M059J (cell line): ENCODE measurements around the gene NCCRP1. TPM values are rescaled to one million over a fixed set of nuclear protein-coding genes. Genes with fewer than 3 reads are reported as not detected.

ENCODE experiments used
- DNase-seq: peaks from one replicate; pipeline ENCODE4 v3.0.0-alpha.2; 2012; ENCODE audit warnings: low read depth
- total RNA-seq: library from RNA; depleted of rRNA; stranded (reverse); fragments of >200 nt; shearing (Covaris generic); gene quantifications from 2 replicates; pipeline ENCODE4 v1.2.3, GENCODE V29; 2014

NCCRP1 gene
- total RNA-seq, 1 experiment from 2014 or later: not detected

DNA sequence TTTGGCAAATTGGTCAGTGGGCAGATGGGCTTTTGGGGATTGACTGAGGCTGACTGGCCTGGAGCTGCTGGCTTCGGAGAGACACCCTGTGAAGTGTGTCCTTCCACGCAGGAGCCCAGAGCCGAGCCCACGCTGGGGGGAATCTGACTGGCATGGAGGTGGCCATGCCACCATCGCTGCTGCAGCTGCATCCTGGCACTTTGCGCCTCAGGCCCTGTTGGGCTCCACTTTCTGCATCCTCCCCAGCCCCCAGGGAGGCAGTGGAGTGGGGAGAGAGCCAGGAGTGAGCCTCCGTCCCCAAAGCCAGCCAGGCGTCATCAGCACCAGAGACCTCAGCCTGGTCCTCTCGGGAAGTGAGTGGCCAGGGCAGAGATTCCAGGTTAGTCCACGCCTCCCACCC, 17.0 kb upstream of the NCCRP1 start:
- no peak for DNase-seq

DNA sequence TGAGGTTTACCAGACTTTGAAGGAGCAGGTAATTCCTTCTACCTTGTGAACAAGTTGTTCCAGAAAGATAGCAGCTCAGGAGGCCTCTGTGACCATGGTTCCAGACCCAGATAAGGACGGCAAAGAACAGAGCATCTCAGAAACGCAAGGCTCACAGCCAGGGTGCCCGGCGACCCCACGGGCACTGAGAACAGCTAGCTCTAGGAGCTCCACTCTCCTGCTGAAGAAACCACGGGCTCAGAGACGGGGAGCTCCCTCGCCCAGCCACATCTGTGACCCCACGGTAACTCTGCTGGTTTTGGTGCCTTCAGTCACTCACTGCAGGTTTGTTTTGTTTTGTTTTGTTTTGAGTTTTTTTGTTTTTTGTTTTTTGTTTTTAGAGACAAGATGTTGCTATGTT, 16.0 kb upstream of the NCCRP1 start:
- no peak for DNase-seq

DNA sequence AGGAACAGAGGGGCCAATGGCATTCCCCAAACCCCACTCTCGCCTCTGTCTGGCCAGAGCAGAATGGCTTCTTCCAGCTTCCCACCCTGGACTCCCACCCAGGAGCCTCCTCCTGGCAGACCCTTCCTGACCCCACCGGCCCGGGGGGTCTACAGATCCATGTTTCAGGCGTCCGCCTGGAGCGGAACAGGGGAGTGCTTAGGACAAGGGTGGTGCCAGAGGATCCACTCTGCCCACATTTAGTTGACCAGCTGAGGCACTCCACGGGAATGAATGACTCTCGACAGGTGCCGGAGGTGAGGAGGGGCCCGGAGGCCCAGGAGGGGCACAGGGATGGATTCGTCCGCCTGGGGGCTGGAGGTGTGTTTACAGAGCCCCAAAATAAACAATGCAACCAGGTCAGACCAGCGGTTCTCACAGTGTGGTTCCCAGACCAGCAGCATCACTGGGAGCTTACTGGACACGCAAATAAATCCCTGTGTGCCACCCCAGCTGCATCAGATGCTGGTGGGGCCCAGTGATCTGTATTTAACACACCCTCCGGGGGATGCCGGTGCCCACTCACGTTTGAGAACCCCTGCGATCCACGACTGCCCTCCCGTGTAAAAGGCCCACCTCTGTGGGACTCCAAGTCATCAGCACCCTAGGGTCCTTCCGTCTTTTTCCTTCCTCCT, 15.1 kb upstream of the NCCRP1 start:
- no peak for DNase-seq

GRCh38 chr19:39182174-39182505, 14.6 kb upstream of the NCCRP1 start:
- no peak for DNase-seq

GRCh38 chr19:39183104-39183503, 13.7 kb upstream of the NCCRP1 start:
- no peak for DNase-seq

GRCh38 chr19:39186391-39186790, 10.4 kb upstream of the NCCRP1 start:
- DNase-seq: no peak

DNA sequence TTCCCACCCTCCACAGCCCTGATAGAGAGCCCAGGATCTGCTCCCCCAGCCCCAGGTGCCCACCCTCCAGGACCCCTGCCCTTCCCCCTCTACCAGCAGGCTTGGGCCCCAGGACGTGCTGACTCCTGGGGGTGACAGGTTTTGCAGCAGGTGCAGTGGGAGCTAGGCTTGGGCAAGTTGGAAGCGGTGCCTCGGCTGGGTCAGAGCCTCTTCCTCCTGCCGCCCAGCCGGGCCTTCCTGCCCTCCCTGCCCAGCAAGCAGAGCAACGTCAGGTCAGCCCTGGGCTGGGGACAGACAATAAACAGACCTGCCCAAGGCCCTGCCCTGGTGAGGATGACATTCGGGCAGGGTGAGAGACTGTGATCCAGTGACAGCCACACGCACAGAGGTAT, 9.2 kb upstream of the NCCRP1 start:
- no peak for DNase-seq

- DNase-seq: no peak
These were observed 7.8 kb upstream of the NCCRP1 start for GRCh38 chr19:39188960-39189359.

- no peak for DNase-seq
These were observed 6.0 kb upstream of the NCCRP1 start for GRCh38 chr19:39190768-39191167.

- peak; percentile 29 for DNase-seq
These were observed 3.9 kb upstream of the NCCRP1 start for GRCh38 chr19:39192846-39193245.

GRCh38 chr19:39193803-39194202, 3.0 kb upstream of the NCCRP1 start:
- DNase-seq: peak; percentile 19

- DNase-seq: peak; percentile 36
These were observed 1.8 kb upstream of the NCCRP1 start for GRCh38 chr19:39194832-39195542.

DNA sequence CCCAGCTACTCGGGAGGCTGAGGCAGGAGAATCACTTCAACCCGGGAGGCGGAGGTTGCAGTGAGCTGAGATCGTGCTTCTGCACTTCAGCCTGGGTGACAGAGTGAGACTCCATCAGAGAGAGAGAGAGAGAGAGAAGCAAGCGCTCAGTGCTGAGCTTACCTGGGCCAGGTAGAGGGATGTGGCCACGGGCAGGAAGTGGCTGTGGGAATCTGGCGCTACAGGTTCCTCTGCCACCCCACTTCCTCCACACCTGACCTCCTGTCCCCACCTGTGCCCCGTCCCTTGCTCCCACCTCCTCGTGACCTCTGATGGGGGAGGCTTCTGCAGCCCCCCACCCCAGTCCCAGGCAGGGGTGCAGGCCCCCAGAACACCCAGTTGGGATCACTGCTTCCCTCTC, 1.0 kb upstream of the NCCRP1 start:
- no peak for DNase-seq

DNA sequence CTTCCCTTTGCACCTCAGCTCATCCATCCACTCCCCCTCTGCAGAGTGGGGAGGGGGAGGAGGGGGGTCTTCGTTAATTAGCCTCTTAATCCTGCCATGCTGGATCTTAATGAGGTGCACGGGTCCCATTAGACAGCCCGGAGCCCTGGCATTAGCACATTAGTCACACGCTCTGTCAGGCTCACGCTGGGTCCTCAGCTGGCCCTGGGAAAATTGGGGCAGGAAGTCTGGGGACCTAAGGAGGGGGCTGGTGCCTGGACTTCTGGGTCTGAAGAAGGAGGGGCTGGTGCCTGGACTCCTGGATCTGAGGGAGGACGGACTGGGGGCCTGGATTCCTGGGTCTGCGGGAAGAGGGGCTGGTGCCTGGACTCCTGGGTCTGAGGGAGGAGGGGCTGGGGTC, 444 bp upstream of the NCCRP1 start:
- DNase-seq: no peak

GRCh38 chr19:39197808-39198207, 1.0 kb downstream of the NCCRP1 start:
- peak; percentile 49 for DNase-seq

- DNase-seq: peak; percentile 71
These were observed 2.3 kb downstream of the NCCRP1 start for GRCh38 chr19:39199025-39199424.

- no peak for DNase-seq
These were observed 3.5 kb downstream of the NCCRP1 start for GRCh38 chr19:39200066-39200802.

DNA sequence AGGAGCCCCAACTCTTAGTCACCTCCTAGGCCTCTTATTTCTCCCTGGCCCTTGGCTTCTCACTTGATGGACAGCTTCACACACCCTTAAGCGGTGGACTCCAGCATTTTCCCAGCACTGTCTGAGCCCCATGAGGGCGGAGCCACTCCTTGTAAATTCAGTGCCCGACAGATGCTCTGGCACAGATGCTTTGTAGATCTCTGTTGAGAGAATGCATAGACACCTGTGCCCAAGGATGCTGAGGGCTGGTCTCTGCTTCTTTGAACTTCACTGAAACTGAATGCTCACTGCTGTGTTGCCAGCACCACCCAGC, 4.0 kb downstream of the NCCRP1 start:
- DNase-seq: no peak

GRCh38 chr19:39202998-39203355, 6.2 kb downstream of the NCCRP1 start:
- DNase-seq: no peak

- DNase-seq: no peak
These were observed 6.9 kb downstream of the NCCRP1 start, which contains the start of gene SYCN for GRCh38 chr19:39203372-39204341. Gene SYCN, minus strand, starts transcription at chr19:39204263. Its CDS starts 9 bp downstream, at chr19:39204254.

GRCh38 chr19:39205449-39205764, 8.6 kb downstream of the NCCRP1 start:
- no peak for DNase-seq

- no peak for DNase-seq
These were observed 9.4 kb downstream of the NCCRP1 start for GRCh38 chr19:39206122-39206521.
